Mucosa of gallbladder (tissue), 1 donor: ENCODE measurements around the gene CYP26B1. TPM values are rescaled to one million over a fixed set of nuclear protein-coding genes. Genes with fewer than 3 reads are reported as not detected.

ENCODE experiments used
- DNase-seq: peaks from one replicate; pipeline ENCODE4 v3.0.0-alpha.2; 2020; ENCODE audit warnings: low spot score
- total RNA-seq: library from RNA; stranded (reverse); gene quantifications from one replicate; pipeline ENCODE4 v1.2.1, GENCODE V29; 2021
- donor health status: DM: no; HTN: no; CAD: no.

The CYP26B1 gene
- total RNA-seq, 1 donor from 2014 or later = 2.2 TPM

DNA sequence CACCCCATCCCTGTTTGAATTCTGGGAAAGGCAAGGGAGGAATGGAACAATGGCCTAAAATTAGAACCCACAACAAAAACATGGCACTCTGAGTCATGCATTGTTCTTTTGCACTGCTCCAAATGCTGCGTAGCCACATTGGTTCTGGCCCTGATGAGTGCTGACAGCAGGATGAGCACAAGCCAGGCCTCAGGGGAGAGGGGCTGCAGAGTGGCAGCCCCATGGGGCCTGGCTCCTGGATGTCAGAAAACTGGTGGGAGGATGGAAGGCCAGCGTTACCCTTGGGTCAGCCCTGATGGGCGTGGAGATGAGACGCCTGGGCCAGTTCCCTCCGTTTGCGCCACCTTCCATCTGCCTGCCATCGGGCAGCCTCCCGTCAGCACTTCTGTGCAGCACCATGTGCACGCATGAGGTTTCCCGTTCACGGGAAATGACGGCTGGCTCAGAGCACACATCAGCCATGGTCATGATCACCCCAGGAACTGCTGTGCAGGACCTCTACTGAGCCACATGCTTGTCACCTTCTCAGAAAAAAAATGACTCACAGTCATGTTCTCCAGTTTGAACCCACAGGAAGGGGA lies 65.6 kb downstream of the CYP26B1 start:
- DNase-seq = no peak

DNA sequence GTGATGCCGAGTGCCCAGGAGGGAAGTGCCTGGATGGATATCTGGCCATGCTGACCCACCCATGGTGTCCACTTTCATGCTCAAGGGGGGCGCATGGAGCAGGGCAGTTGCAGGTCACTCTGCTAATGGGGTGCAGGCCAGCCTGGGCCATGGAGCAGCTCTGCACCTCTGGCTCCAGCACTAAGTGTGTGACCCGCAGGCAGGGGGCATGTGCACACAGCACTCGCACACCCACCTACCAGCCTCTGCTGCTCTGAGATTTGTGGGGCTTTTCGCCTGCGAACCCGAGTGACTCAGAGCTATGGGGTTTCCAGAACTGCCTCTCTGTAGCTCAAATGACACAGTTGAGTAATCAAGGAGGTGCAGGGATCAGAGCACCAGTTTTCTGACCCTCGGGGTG lies 66.2 kb downstream of the CYP26B1 start:
- DNase-seq = no peak

DNA sequence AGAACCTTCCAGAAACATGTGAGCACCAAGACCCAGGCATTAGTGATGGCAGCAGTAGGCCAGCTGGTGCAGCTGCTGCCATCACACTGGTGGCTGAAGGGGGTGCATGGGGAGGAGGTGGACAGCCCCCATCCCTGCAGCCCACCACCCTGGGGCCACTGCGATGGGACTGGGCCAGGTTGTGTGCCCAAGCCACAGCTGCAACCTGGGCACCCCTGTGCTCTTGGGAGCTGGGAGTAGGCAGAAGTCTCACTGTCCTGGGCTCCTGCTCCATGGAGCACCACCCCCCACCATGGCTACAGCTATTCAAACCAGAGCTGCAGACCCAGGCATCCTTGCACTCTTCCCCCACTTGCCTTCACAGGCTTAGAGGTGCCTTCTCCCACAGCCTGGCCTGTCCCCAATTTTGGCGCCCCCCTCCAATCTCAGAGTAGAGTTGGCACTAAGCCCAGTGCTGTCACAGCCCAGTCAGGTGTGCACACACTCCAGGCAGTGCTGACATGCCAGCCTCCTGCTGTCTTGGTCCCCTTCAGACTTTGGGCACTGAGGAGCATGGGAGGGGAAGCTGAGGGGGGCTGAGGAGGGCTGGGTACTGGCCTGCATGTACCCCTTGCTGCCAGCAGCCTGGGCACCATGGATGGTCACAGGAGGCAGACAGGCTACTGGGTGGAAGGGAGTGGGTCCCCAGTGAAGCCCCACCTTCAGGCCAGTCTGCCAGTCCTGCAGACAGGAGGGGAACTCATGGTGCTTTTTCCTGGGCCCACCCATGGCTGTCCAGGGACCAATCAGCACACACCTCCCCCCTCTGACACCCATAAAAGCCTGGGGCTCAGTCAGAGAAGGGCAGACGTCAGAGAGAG lies 67.1 kb downstream of the CYP26B1 start:
- no peak for DNase-seq
